Panc1 (cell line): ENCODE results near the gene SLC9A9.

Experiments
- CTCF ChIP-seq: fragments of 450-650 bp; IDR thresholded peaks from 2 replicates; pipeline ENCODE4 v1.5.1; 2017; ENCODE audit warnings: mild to moderate bottlenecking
- REST ChIP-seq, 2 experiments: IDR thresholded peaks; 2 replicates each; pipeline ENCODE4 v1.6.1; 2011 to 2012; ENCODE audit warnings: low read depth in 2 of 2, control low read depth in 1 of 2, low read length in 1 of 2, mild to moderate bottlenecking in 1 of 2, moderate library complexity in 1 of 2; ENCODE audit not compliant: insufficient read depth in 1 of 2

- TF ChIP-seq CTCF, result no peak
- TF ChIP-seq REST (IDR thresholded peaks at IDR 0.05; ENCODE audit: insufficient read depth in 1 of 2, low read depth in 2 of 2, low read length in 1 of 2), result no peak
Measured at GRCh38 chr3:143707848-143708247, 140.4 kb downstream of the SLC9A9 start.
